Measurements from ENCODE around the gene RPS6KA5.
"Not testable (repeated sequence)": the region's sequence is repeated elsewhere in the genome, so short reads cannot be mapped to it uniquely, and the experiment has no call there.

The RPS6KA5 gene

GRCh38 chr14:90856115-90856514, 204.3 kb downstream of the RPS6KA5 start:
- not testable (repeated sequence) for DNase-seq

GRCh38 chr14:90853116-90853515, 207.3 kb downstream of the RPS6KA5 start:
- DNase-seq = no peak

GRCh38 chr14:90851327-90852036, 209.0 kb downstream of the RPS6KA5 start:
- no peak for DNase-seq

GRCh38 chr14:90850487-90850886, 210.0 kb downstream of the RPS6KA5 start:
- DNase-seq = no peak

- DNase-seq = no peak
Measured at GRCh38 chr14:90849787-90850444, 210.5 kb downstream of the RPS6KA5 start.

- DNase-seq = no peak
Measured at GRCh38 chr14:90848944-90849731, 211.3 kb downstream of the RPS6KA5 start.

- no peak for DNase-seq
Measured at GRCh38 chr14:90846511-90846910, 213.9 kb downstream of the RPS6KA5 start.

- DNase-seq = no peak
Measured at GRCh38 chr14:90844321-90844720, 216.1 kb downstream of the RPS6KA5 start.

- no peak for DNase-seq
Measured at GRCh38 chr14:90842726-90843125, 217.7 kb downstream of the RPS6KA5 start.

- DNase-seq = not testable (repeated sequence)
Measured at GRCh38 chr14:90840667-90841066, 219.8 kb downstream of the RPS6KA5 start.

- no peak for DNase-seq
Measured at GRCh38 chr14:90839889-90840266, 220.6 kb downstream of the RPS6KA5 start.

- DNase-seq = no peak
Measured at GRCh38 chr14:90839024-90839888, 221.2 kb downstream of the RPS6KA5 start.

GRCh38 chr14:90838531-90838930, 221.9 kb downstream of the RPS6KA5 start:
- DNase-seq = not testable (repeated sequence)

GRCh38 chr14:90837355-90837754, 223.1 kb downstream of the RPS6KA5 start:
- DNase-seq = no peak

- DNase-seq = no peak
Measured at GRCh38 chr14:90836692-90837063, 223.8 kb downstream of the RPS6KA5 start.

- DNase-seq = no peak
Measured at GRCh38 chr14:90831821-90832220, 228.6 kb downstream of the RPS6KA5 start.

GRCh38 chr14:90830931-90831701, 229.3 kb downstream of the RPS6KA5 start:
- DNase-seq = no peak

- no peak for DNase-seq
Measured at GRCh38 chr14:90829677-90830076, 230.8 kb downstream of the RPS6KA5 start.

GRCh38 chr14:90828642-90829487, 231.6 kb downstream of the RPS6KA5 start:
- peak; percentile 74 for DNase-seq

GRCh38 chr14:90827919-90828610, 232.4 kb downstream of the RPS6KA5 start:
- DNase-seq = peak; percentile 96

All from activated CD4-positive, alpha-beta T cell treated with anti-CD3 and anti-CD28 coated beads, Interleukin-2, amount 50 U/mL, for 16 hours (primary cell).